ENCODE results near the gene TRAPPC4.

- no peak for TF ChIP-seq EZH2 (IDR thresholded peaks at IDR 0.05; ENCODE audit: insufficient read depth, poor library complexity, severe bottlenecking)
- TF ChIP-seq EZH2phosphoT487 (IDR thresholded peaks at IDR 0.05; ENCODE audit: insufficient read depth, low read depth) = no peak
Measured at GRCh38 chr11:119021631-119022030, 3.1 kb downstream of the TRAPPC4 start.
